DOHH2 (cell line): ENCODE data around the gene REEP2.

Experiments used
- CTCF ChIP-seq: fragments of 200-600 bp; sonication (generic); IDR thresholded peaks from one replicate; pipeline ENCODE4 v1.5.1; 2014; ENCODE audit warnings: antibody characterized with exemption, mild to moderate bottlenecking, low read depth, low read length; ENCODE audit not compliant: poor library complexity, severe bottlenecking
- EZH2phosphoT487 ChIP-seq: fragments of 200-600 bp; sonication (generic); IDR thresholded peaks from 2 replicates; pipeline ENCODE4 v1.6.1; 2017; ENCODE audit warnings: borderline replicate concordance, mild to moderate bottlenecking, antibody characterized with exemption, low read length, moderate library complexity, mixed read lengths

DNA sequence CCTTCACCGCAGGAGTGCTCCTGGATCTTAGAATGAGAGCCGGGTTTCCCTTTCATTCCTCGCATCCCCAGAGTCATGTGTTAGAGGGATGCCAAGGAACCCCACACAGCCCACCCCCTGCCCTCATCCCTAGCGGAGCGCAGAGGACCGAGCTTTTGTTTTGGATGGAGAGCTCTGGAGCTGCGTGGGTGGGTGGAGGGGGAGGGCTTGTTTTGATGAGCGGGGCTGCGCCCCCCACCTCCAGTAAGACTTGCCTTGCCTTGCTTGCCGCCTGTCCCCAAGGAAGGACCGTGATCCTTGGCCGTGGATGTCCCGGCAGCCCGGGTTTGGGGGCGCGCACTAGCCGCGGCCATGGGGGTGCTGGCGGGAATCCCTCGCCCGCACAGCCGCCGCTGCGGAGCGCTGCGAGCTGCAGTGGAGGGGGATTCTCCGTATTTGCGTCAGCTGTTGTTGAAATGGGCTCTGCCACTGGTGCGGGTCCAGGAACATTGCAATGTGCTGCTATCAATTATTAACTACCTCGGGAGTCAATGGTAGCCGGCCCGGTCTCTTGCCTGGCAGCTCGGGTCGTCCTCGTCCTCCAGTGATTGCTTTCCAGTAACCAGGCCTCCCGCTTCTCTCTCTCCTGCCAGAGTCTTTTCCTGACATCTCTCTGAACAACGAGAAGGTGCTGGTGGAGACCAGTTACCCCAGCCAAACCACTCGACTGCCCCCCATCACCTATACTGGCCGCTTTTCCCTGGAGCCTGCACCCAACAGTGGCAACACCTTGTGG lies 27.5 kb downstream of the REEP2 start:
- TF ChIP-seq CTCF = no peak
- TF ChIP-seq EZH2phosphoT487 = no peak
